Measurements from ENCODE around the gene ASB16.

ASB16 gene

DNA sequence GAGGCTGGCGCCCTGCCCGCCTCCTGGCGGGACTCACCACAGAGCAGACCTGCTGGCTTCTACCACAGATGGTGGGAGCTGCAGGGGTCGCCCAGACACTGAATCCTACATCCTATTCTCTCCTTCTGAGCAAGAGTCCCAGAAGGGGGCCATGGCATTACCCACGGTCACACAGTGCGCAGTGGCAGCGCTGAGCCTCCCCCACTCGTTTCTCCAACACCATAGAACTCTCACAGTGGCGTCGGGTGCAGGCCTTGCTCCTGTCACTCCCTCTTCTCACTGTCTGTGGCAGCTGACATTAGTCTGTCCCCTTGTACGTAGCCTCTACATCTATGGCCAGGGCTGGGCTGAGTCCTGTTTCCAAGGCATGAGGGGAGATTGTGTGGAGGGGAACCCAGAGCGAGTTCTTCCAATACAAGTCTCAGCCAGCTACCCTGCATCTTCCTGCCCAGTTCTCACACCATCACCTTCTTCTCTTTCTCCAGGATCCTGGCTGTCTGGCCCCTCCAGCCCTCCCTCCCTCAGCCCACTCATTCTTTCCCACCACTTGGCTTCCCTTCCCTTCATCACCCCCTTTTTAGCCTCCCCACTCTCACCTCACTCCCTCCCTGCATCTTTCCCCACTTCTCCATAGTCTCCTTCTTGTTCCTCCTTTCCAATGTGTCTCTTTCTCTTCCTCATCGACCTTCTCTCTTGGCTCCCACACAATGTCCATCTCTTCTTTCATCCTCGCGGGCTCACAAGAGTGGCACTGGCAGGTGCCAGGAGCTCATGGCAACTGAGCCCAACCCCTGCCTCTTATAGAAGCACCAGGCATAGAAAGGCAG lies 43.1 kb downstream of the ASB16 start:
- TF ChIP-seq EZH2phosphoT487 (IDR thresholded peaks at IDR 0.05; ENCODE audit: borderline replicate concordance, low read length): no peak
- TF ChIP-seq, protein P1, sequence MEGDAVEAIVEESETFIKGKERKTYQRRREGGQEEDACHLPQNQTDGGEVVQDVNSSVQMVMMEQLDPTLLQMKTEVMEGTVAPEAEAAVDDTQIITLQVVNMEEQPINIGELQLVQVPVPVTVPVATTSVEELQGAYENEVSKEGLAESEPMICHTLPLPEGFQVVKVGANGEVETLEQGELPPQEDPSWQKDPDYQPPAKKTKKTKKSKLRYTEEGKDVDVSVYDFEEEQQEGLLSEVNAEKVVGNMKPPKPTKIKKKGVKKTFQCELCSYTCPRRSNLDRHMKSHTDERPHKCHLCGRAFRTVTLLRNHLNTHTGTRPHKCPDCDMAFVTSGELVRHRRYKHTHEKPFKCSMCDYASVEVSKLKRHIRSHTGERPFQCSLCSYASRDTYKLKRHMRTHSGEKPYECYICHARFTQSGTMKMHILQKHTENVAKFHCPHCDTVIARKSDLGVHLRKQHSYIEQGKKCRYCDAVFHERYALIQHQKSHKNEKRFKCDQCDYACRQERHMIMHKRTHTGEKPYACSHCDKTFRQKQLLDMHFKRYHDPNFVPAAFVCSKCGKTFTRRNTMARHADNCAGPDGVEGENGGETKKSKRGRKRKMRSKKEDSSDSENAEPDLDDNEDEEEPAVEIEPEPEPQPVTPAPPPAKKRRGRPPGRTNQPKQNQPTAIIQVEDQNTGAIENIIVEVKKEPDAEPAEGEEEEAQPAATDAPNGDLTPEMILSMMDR (IDR thresholded peaks at IDR 0.05; ENCODE audit: low read depth, low read length, poor library complexity, severe bottlenecking): no peak
- Histone ChIP-seq H3K4me2 (ENCODE audit: low read length) (no peak overlapping the region), H3K9me3 (ENCODE audit: control insufficient read depth, insufficient read depth, low read length) (no peaks in the 10 kb centered on the region), H3K9me2 (replicated peaks; ENCODE audit: control insufficient read depth, low read length) (no peaks in the 10 kb centered on the region), H3K36me3 (ENCODE audit: control insufficient read depth, low read length) (peaks cover 93% of the 10 kb centered on the region), H3K27ac (ENCODE audit: low read depth, low read length) (peak overlapping the region; percentile 3), H3F3A (ENCODE audit: control insufficient read depth, insufficient read depth) (peaks cover 31% of the 10 kb centered on the region), H3K4me3 (ENCODE audit: low read length) (no peak overlapping the region), H3K4me1 (ENCODE audit: control insufficient read depth, low read length) (peaks cover 77% of the 10 kb centered on the region), H3K27me3 (ENCODE audit: control insufficient read depth, low read length) (no peaks in the 10 kb centered on the region), H4K20me1 (ENCODE audit: control insufficient read depth, insufficient read depth, low read depth, low read length) (no peaks in the 10 kb centered on the region), H3K79me2 (ENCODE audit: control insufficient read depth, low read length) (peaks cover 52% of the 10 kb centered on the region)

DNA sequence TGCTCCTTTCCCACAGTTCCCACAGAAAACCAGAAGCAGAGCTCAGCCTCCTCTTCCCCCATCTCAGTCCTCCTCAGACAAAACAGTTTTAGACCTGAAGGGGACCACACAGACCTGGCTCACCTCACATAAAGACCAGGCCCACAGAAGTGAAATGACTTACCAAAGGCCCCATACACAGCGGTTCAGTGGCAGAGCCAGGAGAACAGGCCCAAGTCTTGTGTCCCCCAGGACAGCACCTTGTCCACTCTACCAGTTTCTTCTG lies 43.7 kb downstream of the ASB16 start:
- Histone ChIP-seq H3K27me3 (ENCODE audit: control insufficient read depth, low read length) (no peaks in the 10 kb centered on the region), H3F3A (ENCODE audit: control insufficient read depth, insufficient read depth) (peaks cover 27% of the 10 kb centered on the region), H3K27ac (ENCODE audit: low read depth, low read length) (peak overlapping the region; percentile 3; the same call in 1 of the 2 replicates), H3K4me3 (ENCODE audit: low read length) (no peak overlapping the region), H3K9me2 (replicated peaks; ENCODE audit: control insufficient read depth, low read length) (no peaks in the 10 kb centered on the region), H3K9me3 (ENCODE audit: control insufficient read depth, insufficient read depth, low read length) (no peaks in the 10 kb centered on the region), H3K79me2 (ENCODE audit: control insufficient read depth, low read length) (peaks cover 53% of the 10 kb centered on the region), H3K4me1 (ENCODE audit: control insufficient read depth, low read length) (peaks cover 77% of the 10 kb centered on the region), H3K36me3 (ENCODE audit: control insufficient read depth, low read length) (peaks cover 87% of the 10 kb centered on the region), H3K4me2 (ENCODE audit: low read length) (no peak overlapping the region), H4K20me1 (ENCODE audit: control insufficient read depth, insufficient read depth, low read depth, low read length) (no peaks in the 10 kb centered on the region)
- TF ChIP-seq EZH2phosphoT487 (IDR thresholded peaks at IDR 0.05; ENCODE audit: borderline replicate concordance, low read length): no peak
- TF ChIP-seq, protein P1 (IDR thresholded peaks at IDR 0.05; ENCODE audit: low read depth, low read length, poor library complexity, severe bottlenecking): no peak

DNA sequence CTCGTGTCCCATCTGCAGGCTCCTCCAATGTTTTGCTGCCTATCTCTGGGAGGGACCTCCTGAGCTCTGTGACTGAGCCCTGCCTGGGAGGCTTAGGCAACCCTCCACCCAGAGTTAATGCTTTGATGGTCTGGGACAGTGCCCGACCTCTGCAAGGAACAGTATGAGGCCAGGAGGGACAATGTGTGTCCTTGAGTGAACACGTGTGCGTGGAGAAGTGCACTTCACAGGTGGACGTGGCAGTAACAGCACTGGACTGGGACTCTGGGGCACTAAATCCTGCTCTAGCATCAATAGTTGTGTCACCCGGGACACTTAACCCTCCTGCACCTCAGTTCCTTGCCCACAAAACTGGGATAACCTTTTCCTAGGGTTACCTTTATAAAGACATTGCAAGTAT lies 44.4 kb downstream of the ASB16 start:
- Histone ChIP-seq H3K79me2 (ENCODE audit: control insufficient read depth, low read length) (peaks cover 47% of the 10 kb centered on the region), H3K4me2 (ENCODE audit: low read length) (peak overlapping the region; percentile 80; the same call in 1 of the 2 replicates), H3K9me3 (ENCODE audit: control insufficient read depth, insufficient read depth, low read length) (no peaks in the 10 kb centered on the region), H3K4me1 (ENCODE audit: control insufficient read depth, low read length) (peaks cover 73% of the 10 kb centered on the region), H3K27ac (ENCODE audit: low read depth, low read length) (peak overlapping the region; percentile 3; the same call in 1 of the 2 replicates), H3K4me3 (ENCODE audit: low read length) (no peak overlapping the region), H3K27me3 (ENCODE audit: control insufficient read depth, low read length) (no peaks in the 10 kb centered on the region), H3K36me3 (ENCODE audit: control insufficient read depth, low read length) (peaks cover 80% of the 10 kb centered on the region), H3F3A (ENCODE audit: control insufficient read depth, insufficient read depth) (peaks cover 26% of the 10 kb centered on the region), H4K20me1 (ENCODE audit: control insufficient read depth, insufficient read depth, low read depth, low read length) (no peaks in the 10 kb centered on the region), H3K9me2 (replicated peaks; ENCODE audit: control insufficient read depth, low read length) (no peaks in the 10 kb centered on the region)
- TF ChIP-seq, protein P1 (IDR thresholded peaks at IDR 0.05; ENCODE audit: low read depth, low read length, poor library complexity, severe bottlenecking): no peak
- no peak for TF ChIP-seq EZH2phosphoT487 (IDR thresholded peaks at IDR 0.05; ENCODE audit: borderline replicate concordance, low read length)
